ENCODE data around the gene PTPN11.

DNA sequence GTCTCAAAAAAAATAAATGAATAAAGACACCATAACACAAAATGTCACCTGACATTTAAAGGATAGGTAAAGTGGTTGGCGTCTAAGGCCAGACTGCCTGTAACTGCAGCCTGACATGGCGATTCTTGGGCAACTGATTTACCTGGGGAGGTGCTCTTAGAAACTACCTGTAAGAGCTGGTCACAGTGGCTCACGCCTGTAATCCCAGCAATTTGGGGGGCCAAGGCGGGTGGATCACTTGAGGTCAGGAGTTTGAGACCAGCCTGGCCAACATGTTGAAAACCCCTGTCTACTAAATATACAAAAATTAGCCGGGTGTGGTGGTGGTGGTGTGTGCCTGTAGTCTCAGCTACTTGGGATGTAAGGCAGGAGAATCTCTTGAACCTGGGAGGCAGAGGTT lies 17.7 kb upstream of the PTPN11 start:
- TF ChIP-seq, protein P1, sequence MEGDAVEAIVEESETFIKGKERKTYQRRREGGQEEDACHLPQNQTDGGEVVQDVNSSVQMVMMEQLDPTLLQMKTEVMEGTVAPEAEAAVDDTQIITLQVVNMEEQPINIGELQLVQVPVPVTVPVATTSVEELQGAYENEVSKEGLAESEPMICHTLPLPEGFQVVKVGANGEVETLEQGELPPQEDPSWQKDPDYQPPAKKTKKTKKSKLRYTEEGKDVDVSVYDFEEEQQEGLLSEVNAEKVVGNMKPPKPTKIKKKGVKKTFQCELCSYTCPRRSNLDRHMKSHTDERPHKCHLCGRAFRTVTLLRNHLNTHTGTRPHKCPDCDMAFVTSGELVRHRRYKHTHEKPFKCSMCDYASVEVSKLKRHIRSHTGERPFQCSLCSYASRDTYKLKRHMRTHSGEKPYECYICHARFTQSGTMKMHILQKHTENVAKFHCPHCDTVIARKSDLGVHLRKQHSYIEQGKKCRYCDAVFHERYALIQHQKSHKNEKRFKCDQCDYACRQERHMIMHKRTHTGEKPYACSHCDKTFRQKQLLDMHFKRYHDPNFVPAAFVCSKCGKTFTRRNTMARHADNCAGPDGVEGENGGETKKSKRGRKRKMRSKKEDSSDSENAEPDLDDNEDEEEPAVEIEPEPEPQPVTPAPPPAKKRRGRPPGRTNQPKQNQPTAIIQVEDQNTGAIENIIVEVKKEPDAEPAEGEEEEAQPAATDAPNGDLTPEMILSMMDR (IDR thresholded peaks at IDR 0.05), result no peak
- TF ChIP-seq POLR2A (IDR thresholded peaks at IDR 0.05; ENCODE audit: low read length), result no peak
- TF ChIP-seq MAZ (IDR thresholded peaks at IDR 0.05; ENCODE audit: borderline replicate concordance, low read depth, low read length), result no peak
- no peak for TF ChIP-seq HDAC2 (IDR thresholded peaks at IDR 0.05)
- no peak for TF ChIP-seq BHLHE40 (IDR thresholded peaks at IDR 0.05; ENCODE audit: low read depth, low read length)
- TF ChIP-seq POLR2AphosphoS2 (conservative IDR thresholded peaks at IDR 0.05; ENCODE audit: low read length), result no peak
- no peak for TF ChIP-seq JUNB (IDR thresholded peaks at IDR 0.05)
- TF ChIP-seq RAD21 (conservative IDR thresholded peaks at IDR 0.05 in 1 of 2, IDR thresholded peaks at IDR 0.05 in 1 of 2), result no peak
- TF ChIP-seq, protein P2, sequence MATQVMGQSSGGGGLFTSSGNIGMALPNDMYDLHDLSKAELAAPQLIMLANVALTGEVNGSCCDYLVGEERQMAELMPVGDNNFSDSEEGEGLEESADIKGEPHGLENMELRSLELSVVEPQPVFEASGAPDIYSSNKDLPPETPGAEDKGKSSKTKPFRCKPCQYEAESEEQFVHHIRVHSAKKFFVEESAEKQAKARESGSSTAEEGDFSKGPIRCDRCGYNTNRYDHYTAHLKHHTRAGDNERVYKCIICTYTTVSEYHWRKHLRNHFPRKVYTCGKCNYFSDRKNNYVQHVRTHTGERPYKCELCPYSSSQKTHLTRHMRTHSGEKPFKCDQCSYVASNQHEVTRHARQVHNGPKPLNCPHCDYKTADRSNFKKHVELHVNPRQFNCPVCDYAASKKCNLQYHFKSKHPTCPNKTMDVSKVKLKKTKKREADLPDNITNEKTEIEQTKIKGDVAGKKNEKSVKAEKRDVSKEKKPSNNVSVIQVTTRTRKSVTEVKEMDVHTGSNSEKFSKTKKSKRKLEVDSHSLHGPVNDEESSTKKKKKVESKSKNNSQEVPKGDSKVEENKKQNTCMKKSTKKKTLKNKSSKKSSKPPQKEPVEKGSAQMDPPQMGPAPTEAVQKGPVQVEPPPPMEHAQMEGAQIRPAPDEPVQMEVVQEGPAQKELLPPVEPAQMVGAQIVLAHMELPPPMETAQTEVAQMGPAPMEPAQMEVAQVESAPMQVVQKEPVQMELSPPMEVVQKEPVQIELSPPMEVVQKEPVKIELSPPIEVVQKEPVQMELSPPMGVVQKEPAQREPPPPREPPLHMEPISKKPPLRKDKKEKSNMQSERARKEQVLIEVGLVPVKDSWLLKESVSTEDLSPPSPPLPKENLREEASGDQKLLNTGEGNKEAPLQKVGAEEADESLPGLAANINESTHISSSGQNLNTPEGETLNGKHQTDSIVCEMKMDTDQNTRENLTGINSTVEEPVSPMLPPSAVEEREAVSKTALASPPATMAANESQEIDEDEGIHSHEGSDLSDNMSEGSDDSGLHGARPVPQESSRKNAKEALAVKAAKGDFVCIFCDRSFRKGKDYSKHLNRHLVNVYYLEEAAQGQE (IDR thresholded peaks at IDR 0.05), result no peak
- TF ChIP-seq ESRRA (IDR thresholded peaks at IDR 0.05; ENCODE audit: borderline replicate concordance, low read length), result no peak
- TF ChIP-seq KDM5A (IDR thresholded peaks at IDR 0.05), result no peak
